Upper lobe of right lung (tissue), 1 donor: ENCODE results near the gene SLC12A9. TPM values are rescaled to one million over a fixed set of nuclear protein-coding genes. Genes with fewer than 3 reads are reported as not detected.

Experiments used
- ATAC-seq: fragments of 200-7000 bp; cut with Tn5 transposase; one replicate; pipeline ENCODE4 v1.9.1; 2020; ENCODE audit warnings: mild to moderate bottlenecking, moderate library complexity
- DNase-seq: peaks from one replicate; pipeline ENCODE4 v3.0.0-alpha.2; 2020
- H3K27ac ChIP-seq: fragments of 200-600 bp; one replicate; pipeline ENCODE4 v1.8.0; 2022
- H3K27me3 ChIP-seq: fragments of 200-600 bp; one replicate; pipeline ENCODE4 v1.8.0; 2022; ENCODE audit warnings: mild to moderate bottlenecking
- H3K36me3 ChIP-seq: fragments of 200-600 bp; one replicate; pipeline ENCODE4 v1.8.0; 2022
- H3K4me1 ChIP-seq: fragments of 200-600 bp; one replicate; pipeline ENCODE4 v1.8.0; 2022
- H3K4me3 ChIP-seq: fragments of 200-600 bp; one replicate; pipeline ENCODE4 v1.8.0; 2022; ENCODE audit warnings: mild to moderate bottlenecking
- H3K9me3 ChIP-seq: fragments of 200-600 bp; one replicate; pipeline ENCODE4 v1.8.0; 2022
- CTCF ChIP-seq: fragments of 200-600 bp; IDR thresholded peaks from one replicate; pipeline ENCODE4 v1.8.0; 2022; ENCODE audit warnings: antibody characterized with exemption
- intact Hi-C: fragments of 100-400 bp; cut with DNase I; formaldehyde crosslinking; loops from one replicate; pipeline ENCODE4 v1.11.0; 2022
- total RNA-seq: library from RNA; stranded (reverse); fragmentation: NEBNext Ultra II Directional; extraction: Animal tissue kit (Norgen Biotek cat#: 25700); gene quantifications from one replicate; pipeline ENCODE4 v1.2.1, GENCODE V29; 2021
- donor health status: DM: no; HTN: yes; CAD: no; lungs with severe emphysema.

Gene SLC12A9
- total RNA-seq, 1 donor from 2014 or later = 39.2 TPM

GRCh38 chr7:100818825-100819224 lies 33.7 kb upstream of the SLC12A9 start:
- Histone ChIP-seq H3K27me3 (no peaks in the 10 kb centered on the region), H3K36me3 (peaks cover 71% of the 10 kb centered on the region), H3K4me3 (no peak overlapping the region), H3K9me3 (no peaks in the 10 kb centered on the region), H3K27ac (no peak overlapping the region), H3K4me1 (no peaks in the 10 kb centered on the region)
- no peak for TF ChIP-seq CTCF
- DNase-seq (no peak), ATAC-seq (no peak)
- intact Hi-C loops = no loop called here

GRCh38 chr7:100819586-100819985 lies 32.9 kb upstream of the SLC12A9 start:
- Histone ChIP-seq H3K36me3 (peaks cover 67% of the 10 kb centered on the region), H3K27ac (no peak overlapping the region), H3K4me1 (no peaks in the 10 kb centered on the region), H3K9me3 (no peaks in the 10 kb centered on the region), H3K4me3 (no peak overlapping the region), H3K27me3 (no peaks in the 10 kb centered on the region)
- intact Hi-C loops = no loop called here
- no peak for TF ChIP-seq CTCF
- no peak for ATAC-seq
- DNase-seq = no peak

- ATAC-seq = no peak
- Histone ChIP-seq H3K27ac (no peak overlapping the region), H3K4me1 (peaks cover 10% of the 10 kb centered on the region), H3K9me3 (no peaks in the 10 kb centered on the region), H3K27me3 (no peaks in the 10 kb centered on the region), H3K36me3 (peaks cover 55% of the 10 kb centered on the region), H3K4me3 (no peak overlapping the region)
- intact Hi-C loops = no loop called here
- no peak for TF ChIP-seq CTCF
- DNase-seq = no peak
These were observed 30.0 kb upstream of the SLC12A9 start for GRCh38 chr7:100822236-100823139.

GRCh38 chr7:100823140-100823525 lies 29.4 kb upstream of the SLC12A9 start:
- intact Hi-C loops = no loop called here

GRCh38 chr7:100823534-100823933 lies 29.0 kb upstream of the SLC12A9 start:
- H3K9me3 ChIP-seq = no peaks in the 10 kb centered on the region
- H3K27ac ChIP-seq = no peak overlapping the region
- no peak for ATAC-seq
- DNase-seq = no peak
- H3K4me3 ChIP-seq = no peak overlapping the region
- no peaks in the 10 kb centered on the region for H3K27me3 ChIP-seq
- H3K36me3 ChIP-seq = peaks cover 51% of the 10 kb centered on the region
- intact Hi-C loops = no loop called here
- no peak for TF ChIP-seq CTCF
- peaks cover 20% of the 10 kb centered on the region for H3K4me1 ChIP-seq

More at GRCh38 chr7:100823140-100823525, 29.4 kb upstream of the SLC12A9 start:
- ATAC-seq (no peak), DNase-seq (no peak)
- TF ChIP-seq CTCF = no peak
- peaks cover 55% of the 10 kb centered on the region for H3K36me3 ChIP-seq
- H3K4me1 ChIP-seq = peaks cover 16% of the 10 kb centered on the region
- no peak overlapping the region for H3K27ac ChIP-seq
- no peak overlapping the region for H3K4me3 ChIP-seq
- H3K27me3 ChIP-seq = no peaks in the 10 kb centered on the region
- no peaks in the 10 kb centered on the region for H3K9me3 ChIP-seq
